H1 (cell line): ENCODE results near the gene TNFAIP2. TPM values are rescaled to one million over a fixed set of nuclear protein-coding genes. Genes with fewer than 3 reads are reported as not detected.

ENCODE experiments used
- CTCF ChIA-PET: fragments of 300-600 bp; sonication (Branson Sonifier 250); formaldehyde crosslinking; loops from one replicate; lab custom pipeline; 2021; ENCODE audit not compliant: partially characterized antibody; lab: Charles Lee
- POLR2A ChIA-PET: fragments of 300-600 bp; sonication (Branson Sonifier 250); formaldehyde crosslinking; loops from one replicate; lab custom pipeline; 2021; ENCODE audit warnings: inconsistent platforms; ENCODE audit not compliant: partially characterized antibody; lab: Charles Lee
- DNase-seq, 2 experiments: peaks; one replicate each; pipeline versions ENCODE4 v3.0.0 to v3.0.0-alpha.2; 2010 to 2022; ENCODE audit warnings: low spot score in 2 of 2, low read depth in 1 of 2, mixed read lengths in 1 of 2
- FAIRE-seq: peaks from 2 replicates; lab custom pipeline; 2011; peaks lifted over from hg19 to GRCh38; lab: Jason Lieb, UNC
- H2AFZ ChIP-seq: 2 replicates; pipeline ENCODE4 v1.8.1; 2012; ENCODE audit warnings: low read length, inconsistent platforms
- H2AK5ac ChIP-seq: 2 replicates; pipeline ENCODE4 v1.6.1; 2013; ENCODE audit warnings: low read depth, low read length
- H2BK120ac ChIP-seq: replicated peaks from 2 replicates; pipeline ENCODE3; 2013; ENCODE audit warnings: low read depth, low read length, inconsistent platforms
- H2BK12ac ChIP-seq: 2 replicates; pipeline ENCODE4 v1.6.1; 2013; ENCODE audit warnings: low read depth, low read length
- H2BK15ac ChIP-seq: 2 replicates; pipeline ENCODE4 v1.6.1; 2013; ENCODE audit warnings: low read length
- H2BK20ac ChIP-seq: 2 replicates; pipeline ENCODE4 v1.6.1; 2013; ENCODE audit warnings: low read length
- H2BK5ac ChIP-seq: 2 replicates; pipeline ENCODE4 v1.6.1; 2013; ENCODE audit warnings: low read depth, low read length
- H3K14ac ChIP-seq: 2 replicates; pipeline ENCODE4 v1.6.1; 2013; ENCODE audit warnings: inconsistent platforms; ENCODE audit not compliant: insufficient read length
- H3K18ac ChIP-seq: 2 replicates; pipeline ENCODE4 v1.6.1; 2013; ENCODE audit warnings: low read length; ENCODE audit errors: extremely low read depth
- H3K23ac ChIP-seq: 2 replicates; pipeline ENCODE4 v1.6.1; 2013; ENCODE audit warnings: inconsistent platforms; ENCODE audit not compliant: insufficient read length
- H3K23me2 ChIP-seq: 2 replicates; pipeline ENCODE4 v1.6.1; 2013; ENCODE audit warnings: low read depth, low read length
- H3K27ac ChIP-seq: 2 replicates; pipeline ENCODE4 v1.6.1; 2011; ENCODE audit warnings: low read depth, low read length, inconsistent platforms
- H3K27me3 ChIP-seq, 4 experiments: replicated peaks in 1 of 4; 1 replicate in 1 of 4; 2 replicates in 3 of 4; pipeline versions ENCODE4 v1.6.1 to v1.8.1; 2011 to 2013; ENCODE audit warnings: low read length in 3 of 4, mild to moderate bottlenecking in 3 of 4, inconsistent platforms in 2 of 4, mixed read lengths in 2 of 4, moderate library complexity in 1 of 4; ENCODE audit not compliant: control insufficient read depth in 3 of 4, insufficient read depth in 3 of 4; ENCODE audit errors: extremely low read depth in 1 of 4
- H3K36me3 ChIP-seq, 4 experiments: 2 replicates each; pipeline versions ENCODE4 v1.6.1 to v1.8.1; 2011 to 2013; ENCODE audit warnings: mild to moderate bottlenecking in 4 of 4, low read length in 3 of 4, moderate library complexity in 2 of 4, control low read depth in 1 of 4, inconsistent platforms in 1 of 4; ENCODE audit not compliant: insufficient read depth in 4 of 4, control insufficient read depth in 2 of 4
- H3K4ac ChIP-seq: replicated peaks from 2 replicates; pipeline ENCODE3; 2013; ENCODE audit warnings: low read length, low read depth, mixed read lengths, inconsistent platforms; ENCODE audit not compliant: insufficient read length
- H3K4me1 ChIP-seq, 4 experiments: replicated peaks in 1 of 4; 1 replicate in 1 of 4; 2 replicates in 3 of 4; pipeline versions ENCODE4 v1.6.1 to v1.8.1; 2011 to 2013; ENCODE audit warnings: low read length in 3 of 4, inconsistent platforms in 2 of 4, mixed read lengths in 1 of 4; ENCODE audit not compliant: insufficient read depth in 4 of 4, control insufficient read depth in 3 of 4
- H3K4me2 ChIP-seq, 2 experiments: 2 replicates each; pipeline versions ENCODE4 v1.6.1 to v1.8.1; 2011 to 2013; ENCODE audit warnings: low read depth in 2 of 2, low read length in 2 of 2, control low read depth in 1 of 2, inconsistent platforms in 1 of 2, mild to moderate bottlenecking in 1 of 2; ENCODE audit not compliant: insufficient read depth in 1 of 2
- H3K4me3 ChIP-seq, 4 experiments: fragments of 200-600, 300-600 bp in 1 of 4; sonication (generic), shearing (Covaris generic), sonication (Bioruptor Twin) in 1 of 4; 2 replicates each; pipeline versions ENCODE4 v1.5.1 to v1.8.1; 2011 to 2016; ENCODE audit warnings: low read length in 4 of 4, low read depth in 3 of 4, control low read depth in 2 of 4, inconsistent platforms in 2 of 4, mild to moderate bottlenecking in 2 of 4, mixed read lengths in 1 of 4, moderate library complexity in 1 of 4; ENCODE audit not compliant: insufficient read depth in 2 of 4; ENCODE audit errors: extremely low read depth in 1 of 4
- H3K56ac ChIP-seq: replicated peaks from 2 replicates; pipeline ENCODE3; 2013; ENCODE audit warnings: low read depth, mild to moderate bottlenecking, mixed read lengths, low read length, inconsistent platforms; ENCODE audit not compliant: insufficient read length
- H3K79me1 ChIP-seq: 2 replicates; pipeline ENCODE4 v1.6.1; 2013; ENCODE audit warnings: low read depth, low read length, control low read depth
- H3K79me2 ChIP-seq, 2 experiments: 2 replicates each; pipeline versions ENCODE4 v1.6.1 to v1.8.1; 2012 to 2013; ENCODE audit warnings: low read length in 2 of 2, mild to moderate bottlenecking in 2 of 2, inconsistent platforms in 1 of 2; ENCODE audit not compliant: insufficient read depth in 2 of 2, control insufficient read depth in 1 of 2
- H3K9ac ChIP-seq, 4 experiments: replicated peaks in 1 of 4; 1 replicate in 1 of 4; 2 replicates in 3 of 4; pipeline versions ENCODE4 v1.6.1 to v1.8.1; 2011 to 2013; ENCODE audit warnings: low read depth in 3 of 4, low read length in 3 of 4, control low read depth in 2 of 4, mild to moderate bottlenecking in 2 of 4, moderate library complexity in 2 of 4, inconsistent platforms in 1 of 4; ENCODE audit errors: extremely low read depth in 1 of 4
- H3K9me3 ChIP-seq, 2 experiments: 2 replicates each; pipeline versions ENCODE4 v1.6.1 to v1.8.1; 2012 to 2013; ENCODE audit warnings: mild to moderate bottlenecking in 2 of 2, moderate library complexity in 2 of 2, control low read depth in 1 of 2, inconsistent platforms in 1 of 2, low read depth in 1 of 2, low read length in 1 of 2, mixed read lengths in 1 of 2; ENCODE audit not compliant: insufficient read depth in 2 of 2
- H4K20me1 ChIP-seq, 2 experiments: replicated peaks in 1 of 2; 2 replicates each; pipeline versions ENCODE3 to v1.8.1; 2011 to 2013; ENCODE audit warnings: inconsistent platforms in 2 of 2, low read length in 2 of 2, mild to moderate bottlenecking in 1 of 2; ENCODE audit not compliant: insufficient read depth in 2 of 2, control insufficient read depth in 1 of 2
- H4K5ac ChIP-seq: 2 replicates; pipeline ENCODE4 v1.6.1; 2013; ENCODE audit warnings: low read length, low read depth, mixed read lengths, inconsistent platforms; ENCODE audit not compliant: insufficient read length
- H4K8ac ChIP-seq: 2 replicates; pipeline ENCODE4 v1.8.0; 2013; ENCODE audit warnings: mild to moderate bottlenecking, moderate library complexity, low read length, inconsistent platforms; ENCODE audit not compliant: insufficient read depth; ENCODE audit errors: extremely low read depth
- H4K91ac ChIP-seq: replicated peaks from 2 replicates; pipeline ENCODE3; 2013; ENCODE audit warnings: low read length, mixed read lengths, inconsistent platforms; ENCODE audit not compliant: insufficient read length
- CBX5 ChIP-seq: fragments of 300-800, 300-1000 bp; sonication (generic); IDR thresholded peaks from 2 replicates; pipeline ENCODE4 v1.7.1; 2016; ENCODE audit warnings: antibody characterized with exemption, low read length, low read depth
- CHD2 ChIP-seq: IDR thresholded peaks from 2 replicates; pipeline ENCODE4 v1.6.1; 2012; ENCODE audit warnings: low read length, improper control_type of control experiment
- HDAC2 ChIP-seq, 2 experiments: fragments of 300-600 bp in 1 of 2; sonication (generic) in 1 of 2; IDR thresholded peaks; 2 replicates each; pipeline ENCODE4 v1.6.1; 2011 to 2012; ENCODE audit warnings: low read depth in 2 of 2, low read length in 2 of 2, mild to moderate bottlenecking in 2 of 2, moderate library complexity in 2 of 2, borderline replicate concordance in 1 of 2, inconsistent platforms in 1 of 2
- NANOG ChIP-seq: IDR thresholded peaks from 2 replicates; pipeline ENCODE4 v1.6.1; 2011; ENCODE audit warnings: low read length, low read depth, mild to moderate bottlenecking, inconsistent platforms; ENCODE audit not compliant: insufficient read depth, poor library complexity, severe bottlenecking
- NRF1 ChIP-seq: IDR thresholded peaks from 2 replicates; pipeline ENCODE4 v1.6.1; 2011; ENCODE audit warnings: mild to moderate bottlenecking, low read depth, low read length, improper control_type of control experiment
- POU5F1 ChIP-seq: IDR thresholded peaks from 2 replicates; pipeline ENCODE4 v1.6.1; 2011; ENCODE audit warnings: low read depth, mild to moderate bottlenecking, low read length, moderate library complexity
- RFX5 ChIP-seq: IDR thresholded peaks from 2 replicates; pipeline ENCODE4 v1.6.1; 2011; ENCODE audit warnings: low read depth, low read length, improper control_type of control experiment, borderline replicate concordance
- SP1 ChIP-seq: IDR thresholded peaks from 2 replicates; pipeline ENCODE4 v1.6.1; 2011; ENCODE audit warnings: low read depth, low read length
- SP4 ChIP-seq: IDR thresholded peaks from 2 replicates; pipeline ENCODE4 v1.6.1; 2012; ENCODE audit warnings: low read length, inconsistent platforms
- TBP ChIP-seq: IDR thresholded peaks from 2 replicates; pipeline ENCODE4 v1.6.1; 2011; ENCODE audit warnings: low read depth, low read length, improper control_type of control experiment
- WGBS, 2 experiments: shearing (Covaris generic) in 1 of 2; methylation state at CpG; one replicate each; pipeline versions ENCODE4 v1.1.6 to v1.1.7; 2013 to 2015; ENCODE audit warnings: low lambda C conversion rate in 2 of 2, mixed read lengths in 2 of 2, inconsistent platforms in 1 of 2, low coverage in 1 of 2, missing lambda C conversion rate in 1 of 2; ENCODE audit not compliant: insufficient replicate concordance in 2 of 2, insufficient coverage in 1 of 2, insufficient read length in 1 of 2; ENCODE audit errors: extremely low coverage in 1 of 2, missing lambda C conversion rate in 1 of 2; 5-methylcytosine and 5-hydroxymethylcytosine counted together
- polyA plus RNA-seq, 7 experiments: library from polyadenylated mRNA; depleted of rRNA in 3 of 7; stranded (reverse) in 5 of 7; unstranded in 2 of 7; fragments of >200 nt in 5 of 7; fragments of 200-250 nt in 2 of 7; gene quantifications; 1 replicate in 5 of 7; 2 replicates in 1 of 7; 4 replicates in 1 of 7; pipeline versions ENCODE4 v1.2.1 to v1.2.3, GENCODE V29; 2011 to 2013; ENCODE audit warnings: missing spikeins in 2 of 7, mixed read lengths in 2 of 7
- total RNA-seq: library from RNA; stranded (reverse); fragmentation: NEBNext Ultra II Directional; extraction: Animal tissue kit (Norgen Biotek cat#: 25700); gene quantifications from 2 replicates; pipeline ENCODE4 v1.2.1, GENCODE V29; 2021
- TF ChIP-seq, protein P1 (sequence below): IDR thresholded peaks from 2 replicates; pipeline ENCODE4 v1.6.1; 2012; ENCODE audit warnings: inconsistent platforms

The TNFAIP2 gene
- total and polyA plus RNA-seq, 2 of the 8 experiments (the other 6 are each of a cell fraction or from before 2014, with no cell fraction given): 28.3 to 34.5 TPM

DNA sequence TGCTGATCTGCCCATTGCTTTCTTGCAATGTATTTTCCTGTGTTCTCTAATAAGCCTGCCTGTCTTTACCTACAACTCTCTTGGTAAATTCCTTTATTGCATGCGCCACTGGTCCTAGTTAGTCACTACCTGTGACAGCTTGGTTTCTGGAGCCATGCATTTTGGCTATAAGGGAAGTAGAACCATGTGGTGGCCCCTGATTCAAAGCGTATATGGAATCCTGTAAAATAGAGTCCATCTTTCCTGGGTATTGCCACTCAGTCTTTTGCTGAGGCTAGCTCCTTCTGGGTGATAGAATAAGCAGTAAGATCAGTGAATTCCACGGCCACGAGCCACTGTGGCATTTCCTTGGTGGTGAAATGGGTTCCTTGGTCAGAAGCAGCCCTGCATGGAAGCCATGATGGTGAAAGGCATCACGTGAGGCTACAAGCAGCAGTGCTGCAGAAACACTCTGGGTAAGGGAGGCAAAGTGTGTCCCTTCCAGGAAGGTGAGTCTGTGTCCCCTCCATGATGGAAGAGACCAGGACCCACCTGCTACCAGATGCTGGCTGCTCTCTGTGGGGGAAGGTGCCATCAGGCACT, 19.6 kb downstream of the TNFAIP2 start:
- FAIRE-seq (no peak), DNase-seq (no peak)
- Histone ChIP-seq H3K9me3 (no peaks in the 10 kb centered on the region), H4K8ac (no peak overlapping the region), H3K4ac (no peak overlapping the region), H4K91ac (peak overlapping the region; percentile 39), H2BK5ac (no peak overlapping the region; the same call in 1 of the 2 replicates), H4K5ac (no peak overlapping the region), H2BK12ac (no peak overlapping the region), H3K79me1 (no peaks in the 10 kb centered on the region), H3K4me2 (no peak overlapping the region), H2BK20ac (no peak overlapping the region), H3K4me3 (no peak overlapping the region), H3K14ac (no peak overlapping the region), H3K23ac (no peak overlapping the region), H3K27ac (no peak overlapping the region), H3K4me1 (peaks cover 0 to 6% (median 3%) of the 10 kb centered on the region in 4 experiments; a peak in 6 of 7 replicates), H3K18ac (no peak overlapping the region), H2BK120ac (peak overlapping the region; percentile 47), H3K56ac (no peak overlapping the region), H2BK15ac (no peak overlapping the region), H3K27me3 (peaks cover 0 to 23% (median 11%) of the 10 kb centered on the region in 4 experiments; a peak in 6 of 7 replicates), H3K23me2 (peaks cover 8% of the 10 kb centered on the region; the same call in 1 of the 2 replicates), H3K9ac (no peak overlapping the region), H3K79me2 (no peaks in the 10 kb centered on the region), H3K36me3 (no peaks in the 10 kb centered on the region), H2AK5ac (no peak overlapping the region; the same call in 1 of the 2 replicates), H4K20me1 (no peaks in the 10 kb centered on the region), H2AFZ (no peak overlapping the region)
- WGBS, 2 experiments: 70% methylated on average over 5 of the region's 5 CpGs; no CpG with 5 or more reads in 1 of the 2 experiments
- POLR2A ChIA-PET: interaction anchor here (0.7 to 1.8 kb wide), 3 partner anchors 14 to 38 kb away, joined by 3 to 4 read pairs (median 3); no protein-coding TSS in a partner anchor
- CTCF ChIA-PET: interaction anchor here (1.0 to 10.5 kb wide), 17 partner anchors 10 to 149 kb away, joined by 3 to 147 read pairs (median 4); partner anchors contain the start of genes EXOC3L4 and TNFAIP2
- TF ChIP-seq HDAC2 (IDR thresholded peaks at IDR 0.05; ENCODE audit: borderline replicate concordance in 1 of 2, low read depth in 2 of 2, low read length in 2 of 2) (no peak), SP1 (no peak), SP4 (no peak), CBX5 (no peak), POU5F1 (no peak), RFX5 (no peak), NANOG (no peak), TBP (no peak), CHD2 (no peak), NRF1 (no peak)
- TF ChIP-seq, protein P1, sequence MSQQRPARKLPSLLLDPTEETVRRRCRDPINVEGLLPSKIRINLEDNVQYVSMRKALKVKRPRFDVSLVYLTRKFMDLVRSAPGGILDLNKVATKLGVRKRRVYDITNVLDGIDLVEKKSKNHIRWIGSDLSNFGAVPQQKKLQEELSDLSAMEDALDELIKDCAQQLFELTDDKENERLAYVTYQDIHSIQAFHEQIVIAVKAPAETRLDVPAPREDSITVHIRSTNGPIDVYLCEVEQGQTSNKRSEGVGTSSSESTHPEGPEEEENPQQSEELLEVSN: no peak
